Kidney (tissue), 14 donors: ENCODE data around the gene PNMA6E. TPM values are rescaled to one million over a fixed set of nuclear protein-coding genes. Genes with fewer than 3 reads are reported as not detected.

Source experiments
- DNase-seq, 5 donors: peaks; one replicate each; pipeline ENCODE4 v3.0.0-alpha.2; 2013 to 2020
- FAIRE-seq: peaks from 2 replicates; lab custom pipeline; 2012; peaks lifted over from hg19 to GRCh38; lab: Jason Lieb, UNC
- H3K27ac ChIP-seq, 2 donors: one replicate each; pipeline ENCODE4 v1.7.0; 2013; ENCODE audit warnings: low read depth in 2 of 2, low read length in 2 of 2, inconsistent platforms in 1 of 2
- H3K27me3 ChIP-seq: one replicate; pipeline ENCODE4 v1.7.1; 2013; ENCODE audit warnings: low read length, inconsistent platforms; ENCODE audit not compliant: control insufficient read depth, insufficient read depth
- H3K36me3 ChIP-seq, 3 donors: one replicate each; pipeline versions ENCODE4 v1.7.0 to v1.7.1; 2013; ENCODE audit warnings: low read length in 3 of 3, control low read depth in 1 of 3, inconsistent platforms in 1 of 3; ENCODE audit not compliant: insufficient read depth in 3 of 3, control insufficient read depth in 2 of 3
- H3K4me1 ChIP-seq, 3 donors: one replicate each; pipeline versions ENCODE4 v1.7.0 to v1.7.1; 2013; ENCODE audit warnings: low read length in 3 of 3, inconsistent platforms in 1 of 3, low read depth in 1 of 3; ENCODE audit not compliant: control insufficient read depth in 2 of 3, insufficient read depth in 2 of 3
- H3K4me3 ChIP-seq, 3 donors: one replicate each; pipeline versions ENCODE4 v1.7.0 to v1.8.1; 2013; ENCODE audit warnings: low read length in 3 of 3, control low read depth in 1 of 3, inconsistent platforms in 1 of 3
- H3K9ac ChIP-seq, 3 donors: one replicate each; pipeline versions ENCODE4 v1.7.0 to v1.7.1; 2013; ENCODE audit warnings: low read length in 3 of 3, control low read depth in 1 of 3, inconsistent platforms in 1 of 3
- H3K9me3 ChIP-seq, 3 donors: one replicate each; pipeline versions ENCODE4 v1.7.0 to v1.7.1; 2013; ENCODE audit warnings: low read length in 3 of 3, control low read depth in 1 of 3, inconsistent platforms in 1 of 3; ENCODE audit not compliant: control insufficient read depth in 2 of 3, insufficient read depth in 1 of 3
- CTCF ChIP-seq: IDR thresholded peaks from 3 replicates; pipeline ENCODE4 v1.5.1; 2012; ENCODE audit warnings: mild to moderate bottlenecking, moderate library complexity, borderline replicate concordance; ENCODE audit not compliant: insufficient read depth; ENCODE audit errors: extremely low read depth
- intact Hi-C: fragments of 100-400 bp; cut with DNase I; formaldehyde crosslinking; loops from one replicate; pipeline ENCODE4 v1.11.1; 2022
- polyA plus RNA-seq: library from polyadenylated mRNA; stranded (reverse); fragments of 350-450 nt; fragmentation: Illumina TruSeq; extraction: RNeasy Lipid Tissue Mini Kit (QIAGEN cat#74804); gene quantifications from one replicate; pipeline ENCODE4 v1.2.3, GENCODE V29; 2014; ENCODE audit warnings: low read depth, low replicate concordance; ENCODE audit not compliant: insufficient read depth
- total RNA-seq: library from RNA; stranded (reverse); fragmentation: NEBNext Ultra II Directional; extraction: Animal tissue kit (Norgen Biotek cat#: 25700); gene quantifications from one replicate; pipeline ENCODE4 v1.2.1, GENCODE V29; 2021
- donor health status: control.
- donor health status: control.
- donor health status: control.
- donor health status: control.
- donor health status: control.
- donor health status: DM: yes; HTN: yes; CAD: no.
- donor health status: Normal renal cell carcinoma (clear cell type).

Gene PNMA6E
- total and polyA plus RNA-seq, 2 donors from 2014 or later, result not detected

GRCh38 chrX:153353416-153353815, 47.7 kb downstream of the PNMA6E start:
- Histone ChIP-seq H3K27me3 (no peaks in the 10 kb centered on the region), H3K9me3 (no peaks in the 10 kb centered on the region), H3K4me3 (no peak overlapping the region), H3K9ac (no peak overlapping the region), H3K27ac (no peak overlapping the region), H3K36me3 (peaks cover 0 to 11% (median 3%) of the 10 kb centered on the region in 3 donors), H3K4me1 (no peaks in the 10 kb centered on the region)
- TF ChIP-seq CTCF, result no peak
- intact Hi-C loops, result no loop called here
- DNase-seq (no peak), FAIRE-seq (no peak)

GRCh38 chrX:153352858-153353257, 48.3 kb downstream of the PNMA6E start:
- Histone ChIP-seq H3K36me3 (peaks cover 0 to 11% (median 5%) of the 10 kb centered on the region in 3 donors), H3K9ac (no peak overlapping the region), H3K27me3 (no peaks in the 10 kb centered on the region), H3K4me3 (no peak overlapping the region), H3K9me3 (no peaks in the 10 kb centered on the region), H3K4me1 (no peaks in the 10 kb centered on the region), H3K27ac (no peak overlapping the region)
- intact Hi-C loops, result no loop called here
- no peak for DNase-seq
- no peak for TF ChIP-seq CTCF
- no peak for FAIRE-seq

GRCh38 chrX:153351981-153352380, 49.2 kb downstream of the PNMA6E start:
- no peak for TF ChIP-seq CTCF
- no peaks in the 10 kb centered on the region for H3K9me3 ChIP-seq
- peaks cover 0 to 11% (median 6%) of the 10 kb centered on the region in 3 donors for H3K36me3 ChIP-seq
- no peaks in the 10 kb centered on the region for H3K27me3 ChIP-seq
- no peak for FAIRE-seq
- H3K4me1 ChIP-seq, result no peaks in the 10 kb centered on the region
- no peak for DNase-seq
- intact Hi-C loops, result no loop called here
- no peak overlapping the region for H3K4me3 ChIP-seq
- H3K9ac ChIP-seq, result no peak overlapping the region
- H3K27ac ChIP-seq, result no peak overlapping the region

- no peaks in the 10 kb centered on the region for H3K9me3 ChIP-seq
- H3K4me3 ChIP-seq, result no peak overlapping the region
- H3K36me3 ChIP-seq, result peaks cover 0 to 11% (median 10%) of the 10 kb centered on the region in 3 donors
- no peaks in the 10 kb centered on the region for H3K27me3 ChIP-seq
- FAIRE-seq (no peak), DNase-seq (no peak)
- TF ChIP-seq CTCF, result no peak
- intact Hi-C loops, result no loop called here
- H3K4me1 ChIP-seq, result no peaks in the 10 kb centered on the region
- H3K9ac ChIP-seq, result no peak overlapping the region
- H3K27ac ChIP-seq, result no peak overlapping the region
These were observed 51.2 kb downstream of the PNMA6E start for GRCh38 chrX:153349952-153350351.
